Liver (tissue), 9 donors: ENCODE data around the gene ACTN4. TPM values are rescaled to one million over a fixed set of nuclear protein-coding genes. Genes with fewer than 3 reads are reported as not detected.

Source experiments
- DNase-seq: peaks from one replicate; pipeline ENCODE4 v3.0.0-alpha.2; 2017; ENCODE audit warnings: low spot score
- H3K27ac ChIP-seq, 2 donors: one replicate each; pipeline ENCODE4 v1.7.0; 2013; ENCODE audit warnings: inconsistent platforms in 2 of 2, low read length in 2 of 2, control low read depth in 1 of 2, low read depth in 1 of 2, mild to moderate bottlenecking in 1 of 2
- H3K27me3 ChIP-seq, 4 donors: one replicate each; pipeline versions ENCODE4 v1.6.1 to v1.7.0; 2013; ENCODE audit warnings: low read length in 3 of 4, inconsistent platforms in 1 of 4, mild to moderate bottlenecking in 1 of 4, moderate library complexity in 1 of 4; ENCODE audit not compliant: control insufficient read depth in 4 of 4, insufficient read depth in 4 of 4
- H3K36me3 ChIP-seq, 4 donors: one replicate each; pipeline versions ENCODE4 v1.6.1 to v1.7.0; 2013; ENCODE audit warnings: low read length in 3 of 4, mild to moderate bottlenecking in 3 of 4, low read depth in 1 of 4, moderate library complexity in 1 of 4; ENCODE audit not compliant: control insufficient read depth in 4 of 4, insufficient read depth in 3 of 4
- H3K4me1 ChIP-seq, 4 donors: one replicate each; pipeline versions ENCODE4 v1.6.1 to v1.7.0; 2013; ENCODE audit warnings: low read length in 3 of 4, mild to moderate bottlenecking in 3 of 4, moderate library complexity in 1 of 4; ENCODE audit not compliant: control insufficient read depth in 4 of 4, insufficient read depth in 4 of 4
- H3K4me3 ChIP-seq, 3 donors: one replicate each; pipeline versions ENCODE4 v1.6.1 to v1.7.0; 2013; ENCODE audit warnings: low read length in 3 of 3, control low read depth in 1 of 3, low read depth in 1 of 3, mild to moderate bottlenecking in 1 of 3
- H3K9ac ChIP-seq, 2 donors: one replicate each; pipeline ENCODE4 v1.7.0; 2013; ENCODE audit warnings: low read length in 2 of 2, mild to moderate bottlenecking in 2 of 2, moderate library complexity in 2 of 2, control low read depth in 1 of 2, low read depth in 1 of 2
- H3K9me3 ChIP-seq, 4 donors: one replicate each; pipeline versions ENCODE4 v1.6.1 to v1.7.0; 2013; ENCODE audit warnings: low read length in 3 of 4; ENCODE audit not compliant: control insufficient read depth in 4 of 4
- EGR1 ChIP-seq, 2 donors: IDR thresholded peaks; 2 replicates each; pipeline ENCODE4 v1.6.1; 2016 to 2018; ENCODE audit warnings: antibody characterized with exemption in 2 of 2, low read depth in 2 of 2
- FOXA1 ChIP-seq: IDR thresholded peaks from 2 replicates; pipeline ENCODE4 v1.6.1; 2016; ENCODE audit warnings: antibody characterized with exemption
- FOXA2 ChIP-seq: IDR thresholded peaks from 2 replicates; pipeline ENCODE4 v1.6.1; 2016; ENCODE audit warnings: antibody characterized with exemption
- GABPA ChIP-seq, 2 donors: IDR thresholded peaks in 1 of 2; conservative IDR thresholded peaks in 1 of 2; 2 replicates each; pipeline ENCODE4 v1.6.1; 2016; ENCODE audit warnings: antibody characterized with exemption in 2 of 2, mild to moderate bottlenecking in 1 of 2, moderate library complexity in 1 of 2
- HNF4A ChIP-seq, 2 donors: conservative IDR thresholded peaks; 2 replicates each; pipeline ENCODE4 v1.6.1; 2016; ENCODE audit warnings: antibody characterized with exemption in 2 of 2, mild to moderate bottlenecking in 2 of 2
- HNF4G ChIP-seq: IDR thresholded peaks from 2 replicates; pipeline ENCODE4 v1.6.1; 2016; ENCODE audit warnings: antibody characterized with exemption
- JUND ChIP-seq, 2 donors: IDR thresholded peaks; 2 replicates each; pipeline ENCODE4 v1.6.1; 2016; ENCODE audit warnings: antibody characterized with exemption in 2 of 2
- NR2F2 ChIP-seq: IDR thresholded peaks from 2 replicates; pipeline ENCODE4 v1.6.1; 2016; ENCODE audit warnings: antibody characterized with exemption
- RAD21 ChIP-seq, 2 donors: IDR thresholded peaks; 2 replicates each; pipeline ENCODE4 v1.6.1; 2016; ENCODE audit warnings: antibody characterized with exemption in 2 of 2, mild to moderate bottlenecking in 2 of 2
- RXRA ChIP-seq, 2 donors: IDR thresholded peaks; 2 replicates each; pipeline ENCODE4 v1.6.1; 2017 to 2018; ENCODE audit warnings: antibody characterized with exemption in 2 of 2, mild to moderate bottlenecking in 1 of 2
- SP1 ChIP-seq: IDR thresholded peaks from 2 replicates; pipeline ENCODE4 v1.6.1; 2018; ENCODE audit warnings: antibody characterized with exemption, mild to moderate bottlenecking
- TAF1 ChIP-seq: conservative IDR thresholded peaks from 2 replicates; pipeline ENCODE4 v1.6.1; 2016; ENCODE audit warnings: antibody characterized with exemption, mild to moderate bottlenecking
- YY1 ChIP-seq: IDR thresholded peaks from 2 replicates; pipeline ENCODE4 v1.6.1; 2016; ENCODE audit warnings: antibody characterized with exemption, mild to moderate bottlenecking
- WGBS: extraction: QIAGEN DNeasy Blood & Tissue Kit; methylation state at CpG from one replicate; pipeline ENCODE4 v1.1.7; 2013; 5-methylcytosine and 5-hydroxymethylcytosine counted together
- polyA plus RNA-seq, 2 donors: library from polyadenylated mRNA; stranded (reverse) in 1 of 2; unstranded in 1 of 2; fragments of 200-250 nt in 1 of 2; fragments of >200 nt in 1 of 2; fragmentation: Nextera tagmentation in 1 of 2; extraction: Ambion mirVana in 1 of 2; gene quantifications; one replicate each; pipeline versions ENCODE4 v1.2.1 to v1.2.3, GENCODE V29; 2013 to 2015
- total RNA-seq, 2 donors: library from RNA; depleted of rRNA; stranded (reverse); fragments of >200 nt; gene quantifications; one replicate each; pipeline ENCODE4 v1.2.3, GENCODE V29; 2014
- TF ChIP-seq, protein P1 (sequence below): IDR thresholded peaks from 2 replicates; pipeline ENCODE4 v1.6.1; 2016; ENCODE audit warnings: antibody characterized with exemption
- TF ChIP-seq, protein P2 (sequence below): IDR thresholded peaks from 2 replicates; pipeline ENCODE4 v1.6.1; 2016; ENCODE audit warnings: antibody characterized with exemption
- TF ChIP-seq, protein P3 (sequence below): fragments of 150-350 bp; IDR thresholded peaks from 2 replicates; pipeline ENCODE4 v1.5.1; 2017; ENCODE audit warnings: improper control_type of control experiment, low read depth, low read length; ENCODE audit not compliant: missing input control
- TF ChIP-seq, protein P4 (sequence below): IDR thresholded peaks from 2 replicates; pipeline ENCODE4 v1.6.1; 2016; ENCODE audit warnings: antibody characterized with exemption, mild to moderate bottlenecking
- TF ChIP-seq, protein P5 (sequence below): IDR thresholded peaks from 2 replicates; pipeline ENCODE4 v1.6.1; 2016; ENCODE audit warnings: antibody characterized with exemption
- donor health status: healthy.
- donor health status: healthy.
- donor health status: healthy.
- donor health status: healthy.
- donor health status: healthy.

The ACTN4 gene
- total and polyA plus RNA-seq, 4 donors = 35.4 to 164 (median 98.7) TPM

DNA sequence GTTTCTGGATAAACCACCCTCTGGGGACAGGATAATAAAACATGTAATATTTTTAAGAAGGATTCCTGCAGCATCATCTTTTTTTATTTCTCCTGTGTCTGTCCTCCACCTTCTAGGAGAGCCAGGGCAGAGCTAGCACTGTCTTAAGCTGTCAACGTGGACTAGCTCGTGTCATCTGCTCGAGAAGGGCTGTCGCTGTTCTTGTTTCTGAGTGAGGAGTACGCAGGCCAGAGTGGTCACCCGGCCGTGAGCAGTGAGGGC lies 83.0 kb downstream of the ACTN4 start:
- 89% methylated on average over 7 of the region's 7 CpGs for WGBS
- peaks cover 0 to 43% (median 21%) of the 10 kb centered on the region in 4 donors for H3K4me1 ChIP-seq

DNA sequence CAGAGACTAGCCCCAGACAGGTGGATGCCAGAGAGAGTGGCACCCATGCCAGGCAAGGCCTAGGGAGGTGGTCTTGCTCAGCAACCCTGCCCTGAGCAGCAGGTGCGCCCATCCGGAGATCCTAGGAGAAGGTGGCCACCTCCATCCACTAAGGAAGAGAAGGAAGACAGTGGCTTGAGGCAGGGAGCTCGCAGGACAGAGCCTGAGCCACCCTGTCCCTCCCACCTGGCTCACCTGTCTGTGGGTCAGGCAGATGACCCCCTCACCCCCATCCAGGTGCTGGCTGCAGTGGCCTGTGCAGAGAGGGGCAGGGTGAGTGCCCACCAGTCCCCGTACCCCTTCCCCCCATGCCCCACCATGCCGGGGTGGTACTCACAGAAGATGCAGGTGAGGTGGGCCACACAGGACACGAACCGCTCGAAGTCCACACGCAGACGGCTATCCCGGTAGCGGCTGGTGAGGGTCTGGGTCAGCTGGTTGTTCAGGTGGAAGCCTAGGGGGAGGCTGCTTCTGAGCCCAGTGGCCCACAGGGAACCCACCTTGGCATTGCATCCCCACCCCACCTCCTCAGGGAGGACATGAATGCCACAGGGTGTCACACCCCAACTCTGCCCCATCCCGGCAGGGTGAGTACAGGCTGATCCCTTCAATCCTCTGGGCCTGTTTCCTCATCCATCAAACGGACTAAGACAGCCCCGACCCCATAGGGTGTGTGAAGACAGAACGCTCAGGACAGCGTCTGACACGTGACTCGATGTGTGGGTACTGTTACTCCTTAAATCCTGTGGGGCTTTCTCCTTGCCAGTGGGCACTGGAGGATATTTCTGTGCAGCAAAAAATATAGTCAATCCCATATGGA lies 83.5 kb downstream of the ACTN4 start:
- no peak for DNase-seq
- Histone ChIP-seq H3K4me3 (no peak overlapping the region), H3K4me1 (peaks cover 0 to 41% (median 19%) of the 10 kb centered on the region in 4 donors), H3K27ac (peak overlapping the region; percentile 16 to 52), H3K36me3 (peaks cover 0 to 20% (median 10%) of the 10 kb centered on the region in 4 donors), H3K27me3 (no peaks in the 10 kb centered on the region), H3K9ac (no peak overlapping the region), H3K9me3 (no peaks in the 10 kb centered on the region)
- WGBS = 91% methylated on average over 19 of the region's 19 CpGs
- no peak for TF ChIP-seq GABPA (IDR thresholded peaks at IDR 0.05 in 1 of 2, conservative IDR thresholded peaks at IDR 0.05 in 1 of 2)
- no peak for TF ChIP-seq FOXA1
- TF ChIP-seq, protein P1, sequence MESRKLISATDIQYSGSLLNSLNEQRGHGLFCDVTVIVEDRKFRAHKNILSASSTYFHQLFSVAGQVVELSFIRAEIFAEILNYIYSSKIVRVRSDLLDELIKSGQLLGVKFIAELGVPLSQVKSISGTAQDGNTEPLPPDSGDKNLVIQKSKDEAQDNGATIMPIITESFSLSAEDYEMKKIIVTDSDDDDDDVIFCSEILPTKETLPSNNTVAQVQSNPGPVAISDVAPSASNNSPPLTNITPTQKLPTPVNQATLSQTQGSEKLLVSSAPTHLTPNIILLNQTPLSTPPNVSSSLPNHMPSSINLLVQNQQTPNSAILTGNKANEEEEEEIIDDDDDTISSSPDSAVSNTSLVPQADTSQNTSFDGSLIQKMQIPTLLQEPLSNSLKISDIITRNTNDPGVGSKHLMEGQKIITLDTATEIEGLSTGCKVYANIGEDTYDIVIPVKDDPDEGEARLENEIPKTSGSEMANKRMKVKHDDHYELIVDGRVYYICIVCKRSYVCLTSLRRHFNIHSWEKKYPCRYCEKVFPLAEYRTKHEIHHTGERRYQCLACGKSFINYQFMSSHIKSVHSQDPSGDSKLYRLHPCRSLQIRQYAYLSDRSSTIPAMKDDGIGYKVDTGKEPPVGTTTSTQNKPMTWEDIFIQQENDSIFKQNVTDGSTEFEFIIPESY = no peak
- TF ChIP-seq EGR1 (IDR thresholded peaks at IDR 0.05; ENCODE audit: low read depth in 2 of 2) = no peak
- no peak for TF ChIP-seq RAD21 (IDR thresholded peaks at IDR 0.05)
- TF ChIP-seq NR2F2 = no peak
- no peak for TF ChIP-seq TAF1
- no peak for TF ChIP-seq SP1
- no peak for TF ChIP-seq HNF4A (conservative IDR thresholded peaks at IDR 0.05)
- no peak for TF ChIP-seq HNF4G
- no peak for TF ChIP-seq RXRA (IDR thresholded peaks at IDR 0.05)
- no peak for TF ChIP-seq YY1
- TF ChIP-seq, protein P2, sequence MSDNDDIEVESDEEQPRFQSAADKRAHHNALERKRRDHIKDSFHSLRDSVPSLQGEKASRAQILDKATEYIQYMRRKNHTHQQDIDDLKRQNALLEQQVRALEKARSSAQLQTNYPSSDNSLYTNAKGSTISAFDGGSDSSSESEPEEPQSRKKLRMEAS = no peak
- TF ChIP-seq, protein P3, sequence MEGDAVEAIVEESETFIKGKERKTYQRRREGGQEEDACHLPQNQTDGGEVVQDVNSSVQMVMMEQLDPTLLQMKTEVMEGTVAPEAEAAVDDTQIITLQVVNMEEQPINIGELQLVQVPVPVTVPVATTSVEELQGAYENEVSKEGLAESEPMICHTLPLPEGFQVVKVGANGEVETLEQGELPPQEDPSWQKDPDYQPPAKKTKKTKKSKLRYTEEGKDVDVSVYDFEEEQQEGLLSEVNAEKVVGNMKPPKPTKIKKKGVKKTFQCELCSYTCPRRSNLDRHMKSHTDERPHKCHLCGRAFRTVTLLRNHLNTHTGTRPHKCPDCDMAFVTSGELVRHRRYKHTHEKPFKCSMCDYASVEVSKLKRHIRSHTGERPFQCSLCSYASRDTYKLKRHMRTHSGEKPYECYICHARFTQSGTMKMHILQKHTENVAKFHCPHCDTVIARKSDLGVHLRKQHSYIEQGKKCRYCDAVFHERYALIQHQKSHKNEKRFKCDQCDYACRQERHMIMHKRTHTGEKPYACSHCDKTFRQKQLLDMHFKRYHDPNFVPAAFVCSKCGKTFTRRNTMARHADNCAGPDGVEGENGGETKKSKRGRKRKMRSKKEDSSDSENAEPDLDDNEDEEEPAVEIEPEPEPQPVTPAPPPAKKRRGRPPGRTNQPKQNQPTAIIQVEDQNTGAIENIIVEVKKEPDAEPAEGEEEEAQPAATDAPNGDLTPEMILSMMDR = no peak
- no peak for TF ChIP-seq FOXA2
- TF ChIP-seq, protein P4, sequence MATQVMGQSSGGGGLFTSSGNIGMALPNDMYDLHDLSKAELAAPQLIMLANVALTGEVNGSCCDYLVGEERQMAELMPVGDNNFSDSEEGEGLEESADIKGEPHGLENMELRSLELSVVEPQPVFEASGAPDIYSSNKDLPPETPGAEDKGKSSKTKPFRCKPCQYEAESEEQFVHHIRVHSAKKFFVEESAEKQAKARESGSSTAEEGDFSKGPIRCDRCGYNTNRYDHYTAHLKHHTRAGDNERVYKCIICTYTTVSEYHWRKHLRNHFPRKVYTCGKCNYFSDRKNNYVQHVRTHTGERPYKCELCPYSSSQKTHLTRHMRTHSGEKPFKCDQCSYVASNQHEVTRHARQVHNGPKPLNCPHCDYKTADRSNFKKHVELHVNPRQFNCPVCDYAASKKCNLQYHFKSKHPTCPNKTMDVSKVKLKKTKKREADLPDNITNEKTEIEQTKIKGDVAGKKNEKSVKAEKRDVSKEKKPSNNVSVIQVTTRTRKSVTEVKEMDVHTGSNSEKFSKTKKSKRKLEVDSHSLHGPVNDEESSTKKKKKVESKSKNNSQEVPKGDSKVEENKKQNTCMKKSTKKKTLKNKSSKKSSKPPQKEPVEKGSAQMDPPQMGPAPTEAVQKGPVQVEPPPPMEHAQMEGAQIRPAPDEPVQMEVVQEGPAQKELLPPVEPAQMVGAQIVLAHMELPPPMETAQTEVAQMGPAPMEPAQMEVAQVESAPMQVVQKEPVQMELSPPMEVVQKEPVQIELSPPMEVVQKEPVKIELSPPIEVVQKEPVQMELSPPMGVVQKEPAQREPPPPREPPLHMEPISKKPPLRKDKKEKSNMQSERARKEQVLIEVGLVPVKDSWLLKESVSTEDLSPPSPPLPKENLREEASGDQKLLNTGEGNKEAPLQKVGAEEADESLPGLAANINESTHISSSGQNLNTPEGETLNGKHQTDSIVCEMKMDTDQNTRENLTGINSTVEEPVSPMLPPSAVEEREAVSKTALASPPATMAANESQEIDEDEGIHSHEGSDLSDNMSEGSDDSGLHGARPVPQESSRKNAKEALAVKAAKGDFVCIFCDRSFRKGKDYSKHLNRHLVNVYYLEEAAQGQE = no peak
- TF ChIP-seq, protein P5, sequence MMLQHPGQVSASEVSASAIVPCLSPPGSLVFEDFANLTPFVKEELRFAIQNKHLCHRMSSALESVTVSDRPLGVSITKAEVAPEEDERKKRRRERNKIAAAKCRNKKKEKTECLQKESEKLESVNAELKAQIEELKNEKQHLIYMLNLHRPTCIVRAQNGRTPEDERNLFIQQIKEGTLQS = no peak
- no peak for TF ChIP-seq JUND (IDR thresholded peaks at IDR 0.05)

More for the DNA sequence above, 83.0 kb downstream of the ACTN4 start:
- Histone ChIP-seq H3K9me3 (no peaks in the 10 kb centered on the region), H3K9ac (no peak overlapping the region), H3K27ac (peak overlapping the region in 1 of 2 donors; percentile 16), H3K4me3 (no peak overlapping the region), H3K27me3 (no peaks in the 10 kb centered on the region), H3K36me3 (peaks cover 1 to 24% (median 16%) of the 10 kb centered on the region in 4 donors)
- no peak for DNase-seq
- no peak for TF ChIP-seq JUND (IDR thresholded peaks at IDR 0.05)
